ENCODE data around the gene HPS1. TPM values are rescaled to one million over a fixed set of nuclear protein-coding genes. Genes with fewer than 3 reads are reported as not detected.

The HPS1 gene
- total RNA-seq, 1 experiment from 2014 or later: 19.1 TPM

GRCh38 chr10:98438715-98439114 is 8.0 kb downstream of the HPS1 start:
- H3K9ac ChIP-seq (ENCODE audit: low read length): no peak overlapping the region
- no peaks in the 10 kb centered on the region for H4K20me1 ChIP-seq (ENCODE audit: low read length)
- H3K27me3 ChIP-seq (ENCODE audit: low read length): no peaks in the 10 kb centered on the region
- H3F3A ChIP-seq (ENCODE audit: low read length, unreplicated experiment): no peaks in the 10 kb centered on the region
- ChIA-PET POLR2A (ENCODE audit: unreplicated experiment) (no interaction called here), CTCF (no interaction called here)
- no peak overlapping the region for H3K4me2 ChIP-seq (ENCODE audit: low read length)
- no peak for DNase-seq
- H3K9me2 ChIP-seq (replicated peaks; ENCODE audit: low read length): no peaks in the 10 kb centered on the region
- H3K4me3 ChIP-seq (ENCODE audit: low read length): no peak overlapping the region
- no peaks in the 10 kb centered on the region for H3K9me3 ChIP-seq (ENCODE audit: low read length)
- H3K36me3 ChIP-seq (ENCODE audit: low read depth, low read length): no peaks in the 10 kb centered on the region
- no peak overlapping the region for H2AFZ ChIP-seq (ENCODE audit: low read length)
- H3K79me2 ChIP-seq (ENCODE audit: low read length): no peaks in the 10 kb centered on the region
- no TSS peak for BruUV-seq (replicated peaks)
- no peak for ATAC-seq
- intact Hi-C loops (cut with micrococcal nuclease): no loop called here
- no peak for TF ChIP-seq EZH2 (IDR thresholded peaks at IDR 0.05; ENCODE audit: low read length, unreplicated experiment)
- TF ChIP-seq CTCF (conservative IDR thresholded peaks at IDR 0.05; ENCODE audit: low read depth, low read length): no peak
- no peak for TF ChIP-seq EZH2phosphoT487 (IDR thresholded peaks at IDR 0.05; ENCODE audit: borderline replicate concordance, low read length)
- H3K27ac ChIP-seq (ENCODE audit: low read length): no peak overlapping the region
- H3K4me1 ChIP-seq (ENCODE audit: insufficient read depth, low read length): peaks cover 13% of the 10 kb centered on the region

GRCh38 chr10:98436704-98437103 is 10.0 kb downstream of the HPS1 start:
- H2AFZ ChIP-seq (ENCODE audit: low read length): no peak overlapping the region
- no peak overlapping the region for H3K9ac ChIP-seq (ENCODE audit: low read length)
- ChIA-PET CTCF (no interaction called here), POLR2A (ENCODE audit: unreplicated experiment) (no interaction called here)
- no peak overlapping the region for H3K27ac ChIP-seq (ENCODE audit: low read length)
- H3K4me2 ChIP-seq (ENCODE audit: low read length): no peak overlapping the region
- ATAC-seq (no peak), DNase-seq (no peak)
- no peaks in the 10 kb centered on the region for H3K36me3 ChIP-seq (ENCODE audit: low read depth, low read length)
- no peaks in the 10 kb centered on the region for H3K9me3 ChIP-seq (ENCODE audit: low read length)
- H3K79me2 ChIP-seq (ENCODE audit: low read length): no peaks in the 10 kb centered on the region
- peaks cover 13% of the 10 kb centered on the region for H3K4me1 ChIP-seq (ENCODE audit: insufficient read depth, low read length)
- no peaks in the 10 kb centered on the region for H3K27me3 ChIP-seq (ENCODE audit: low read length)
- no TSS peak for BruUV-seq (replicated peaks)
- no peak for TF ChIP-seq EZH2 (IDR thresholded peaks at IDR 0.05; ENCODE audit: low read length, unreplicated experiment)
- no peaks in the 10 kb centered on the region for H4K20me1 ChIP-seq (ENCODE audit: low read length)
- no peaks in the 10 kb centered on the region for H3K9me2 ChIP-seq (replicated peaks; ENCODE audit: low read length)
- H3F3A ChIP-seq (ENCODE audit: low read length, unreplicated experiment): no peaks in the 10 kb centered on the region
- no peak overlapping the region for H3K4me3 ChIP-seq (ENCODE audit: low read length)
- intact Hi-C loops (cut with micrococcal nuclease): no loop called here

GRCh38 chr10:98435178-98435577 is 11.6 kb downstream of the HPS1 start:
- TF ChIP-seq EZH2 (IDR thresholded peaks at IDR 0.05; ENCODE audit: low read length, unreplicated experiment) (no peak), EZH2phosphoT487 (IDR thresholded peaks at IDR 0.05; ENCODE audit: borderline replicate concordance, low read length) (no peak), CTCF (conservative IDR thresholded peaks at IDR 0.05; ENCODE audit: low read depth, low read length) (no peak)
- ATAC-seq (no peak), DNase-seq (no peak)
- H3K9me2 ChIP-seq (replicated peaks; ENCODE audit: low read length): no peaks in the 10 kb centered on the region
- no peak overlapping the region for H3K27ac ChIP-seq (ENCODE audit: low read length)
- no peaks in the 10 kb centered on the region for H3K79me2 ChIP-seq (ENCODE audit: low read length)
- peak overlapping the region; percentile 61; the same call in 1 of the 2 replicates for H3K4me2 ChIP-seq (ENCODE audit: low read length)
- H2AFZ ChIP-seq (ENCODE audit: low read length): no peak overlapping the region
- no peaks in the 10 kb centered on the region for H4K20me1 ChIP-seq (ENCODE audit: low read length)
- no peak overlapping the region for H3K9ac ChIP-seq (ENCODE audit: low read length)
- no peaks in the 10 kb centered on the region for H3K27me3 ChIP-seq (ENCODE audit: low read length)
- intact Hi-C loops (cut with micrococcal nuclease): no loop called here
- H3K4me1 ChIP-seq (ENCODE audit: insufficient read depth, low read length): peaks cover 13% of the 10 kb centered on the region
- POLR2A ChIA-PET (ENCODE audit: unreplicated experiment): no interaction called here
- no peaks in the 10 kb centered on the region for H3K9me3 ChIP-seq (ENCODE audit: low read length)
- no peaks in the 10 kb centered on the region for H3K36me3 ChIP-seq (ENCODE audit: low read depth, low read length)
- no TSS peak for BruUV-seq (replicated peaks)
- H3K4me3 ChIP-seq (ENCODE audit: low read length): no peak overlapping the region
- CTCF ChIA-PET: no interaction called here
- no peaks in the 10 kb centered on the region for H3F3A ChIP-seq (ENCODE audit: low read length, unreplicated experiment)
